ENCODE results near the gene UBE2I.
A peak's percentile ranks its signal among the peaks of the same experiment; 100 is the strongest.

Gene UBE2I

DNA sequence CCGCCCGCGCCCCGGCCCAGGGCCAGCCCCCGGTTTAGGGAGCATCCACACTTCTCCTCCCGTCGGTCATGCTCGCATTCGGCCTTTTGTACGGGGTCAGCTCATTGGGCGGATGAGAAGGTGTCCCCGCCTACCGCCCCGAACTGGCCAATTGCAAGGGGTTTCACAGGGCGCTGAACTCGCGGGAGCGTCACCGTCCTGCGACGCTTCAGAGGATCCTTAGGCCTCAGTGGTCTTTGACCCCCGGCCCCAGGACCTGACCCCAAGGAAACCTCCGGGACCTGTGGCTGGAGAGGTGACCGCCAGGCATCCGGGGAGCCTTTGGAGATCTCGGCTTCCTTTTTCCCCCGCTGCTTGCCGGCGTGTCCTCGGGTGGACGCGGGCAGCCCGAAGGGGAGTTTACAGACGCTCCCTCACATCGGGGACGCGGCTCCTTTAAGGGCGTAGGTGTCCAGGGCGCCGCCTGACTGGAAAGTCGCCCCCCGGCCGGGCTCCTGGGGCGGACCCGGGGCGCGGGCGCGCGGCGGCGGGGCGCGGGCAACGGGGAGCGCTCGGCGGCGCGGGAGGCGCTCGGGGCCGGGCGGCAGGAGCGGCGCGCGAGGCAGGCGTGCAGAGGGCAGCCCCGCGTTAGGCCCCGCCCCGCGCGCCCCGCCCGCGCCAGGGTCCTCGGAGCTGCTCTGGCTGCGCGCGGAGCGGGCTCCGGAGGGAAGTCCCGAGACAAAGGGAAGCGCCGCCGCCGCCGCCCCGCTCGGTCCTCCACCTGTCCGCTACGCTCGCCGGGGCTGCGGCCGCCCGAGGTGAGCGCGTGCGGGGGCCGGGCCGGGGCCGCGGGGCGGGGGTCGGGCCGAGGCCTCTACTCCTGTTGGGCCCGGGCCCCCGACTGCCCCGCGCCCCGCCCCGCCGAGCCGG, at the start of gene UBE2I (continued):
- TF ChIP-seq ZNF580 (tag by site-specific recombination; IDR thresholded peaks at IDR 0.05): peak; percentile 85; the same call in 1 of the 2 replicates
- no peak for TF ChIP-seq BCL6B (tag by site-specific recombination; IDR thresholded peaks at IDR 0.05)
- peak; percentile 62; the same call in 1 of the 2 replicates for TF ChIP-seq ZFP37 (tag by site-specific recombination; IDR thresholded peaks at IDR 0.05)
- TF ChIP-seq ZNF157 (tag by site-specific recombination; IDR thresholded peaks at IDR 0.05): no peak
- TF ChIP-seq SP7 (tag by site-specific recombination; IDR thresholded peaks at IDR 0.05): peak; percentile 93
- peak; percentile 97 for TF ChIP-seq KLF17 (tag by site-specific recombination; IDR thresholded peaks at IDR 0.05)
- TF ChIP-seq ZNF621 (tag by site-specific recombination; IDR thresholded peaks at IDR 0.05): no peak
- no peak for TF ChIP-seq ZNF169 (tag by site-specific recombination; IDR thresholded peaks at IDR 0.05)
- peak; percentile 62 for TF ChIP-seq ZNF843 (tag by site-specific recombination; IDR thresholded peaks at IDR 0.05)
- no peak; the same call in 1 of the 2 replicates for TF ChIP-seq GLIS1 (tag by site-specific recombination; IDR thresholded peaks at IDR 0.05)
- no peak for TF ChIP-seq ZBTB44 (tag by site-specific recombination; IDR thresholded peaks at IDR 0.05)
- TF ChIP-seq ZNF10 (tag by site-specific recombination; IDR thresholded peaks at IDR 0.05): peak; percentile 76; the same call in 1 of the 2 replicates
- no peak for TF ChIP-seq ZNF488 (tag by site-specific recombination; IDR thresholded peaks at IDR 0.05)
- TF ChIP-seq ZNF174 (tag by site-specific recombination; IDR thresholded peaks at IDR 0.05): no peak
- peak; percentile 95 for TF ChIP-seq ZNF335 (tag by site-specific recombination; conservative IDR thresholded peaks at IDR 0.05)
- TF ChIP-seq, protein P1, sequence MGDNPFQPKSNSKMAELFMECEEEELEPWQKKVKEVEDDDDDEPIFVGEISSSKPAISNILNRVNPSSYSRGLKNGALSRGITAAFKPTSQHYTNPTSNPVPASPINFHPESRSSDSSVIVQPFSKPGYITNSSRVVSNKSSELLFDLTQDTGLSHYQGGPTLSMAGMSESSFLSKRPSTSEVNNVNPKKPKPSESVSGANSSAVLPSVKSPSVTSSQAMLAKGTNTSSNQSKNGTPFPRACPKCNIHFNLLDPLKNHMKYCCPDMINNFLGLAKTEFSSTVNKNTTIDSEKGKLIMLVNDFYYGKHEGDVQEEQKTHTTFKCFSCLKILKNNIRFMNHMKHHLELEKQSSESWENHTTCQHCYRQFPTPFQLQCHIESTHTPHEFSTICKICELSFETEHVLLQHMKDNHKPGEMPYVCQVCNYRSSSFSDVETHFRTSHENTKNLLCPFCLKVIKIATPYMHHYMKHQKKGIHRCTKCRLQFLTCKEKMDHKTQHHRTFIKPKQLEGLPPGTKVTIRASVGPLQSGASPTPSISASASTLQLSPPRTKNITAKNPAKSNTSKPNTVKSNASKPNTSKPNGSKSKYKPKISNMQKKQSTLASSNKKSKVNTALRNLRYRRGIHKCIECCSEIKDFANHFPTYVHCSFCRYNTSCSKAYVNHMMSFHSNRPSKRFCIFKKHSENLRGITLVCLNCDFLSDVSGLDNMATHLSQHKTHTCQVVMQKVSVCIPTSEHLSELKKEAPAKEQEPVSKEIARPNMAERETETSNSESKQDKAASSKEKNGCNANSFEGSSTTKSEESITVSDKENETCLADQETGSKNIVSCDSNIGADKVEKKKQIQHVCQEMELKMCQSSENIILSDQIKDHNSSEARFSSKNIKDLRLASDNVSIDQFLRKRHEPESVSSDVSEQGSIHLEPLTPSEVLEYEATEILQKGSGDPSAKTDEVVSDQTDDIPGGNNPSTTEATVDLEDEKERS (tag by site-specific recombination; IDR thresholded peaks at IDR 0.05): no peak
- TF ChIP-seq ZNF768 (tag by site-specific recombination; IDR thresholded peaks at IDR 0.05): no peak
- TF ChIP-seq PRDM10 (tag by site-specific recombination; IDR thresholded peaks at IDR 0.05): no peak
- peak; percentile 96 for TF ChIP-seq ZNF2 (tag by site-specific recombination; IDR thresholded peaks at IDR 0.05)
- no peak for TF ChIP-seq ZNF423 (tag by site-specific recombination; IDR thresholded peaks at IDR 0.05)
- no peak for TF ChIP-seq ZNF704 (tag by site-specific recombination; IDR thresholded peaks at IDR 0.05)
- peak; percentile 67; the same call in 1 of the 2 replicates for TF ChIP-seq ZNF121 (tag by site-specific recombination; IDR thresholded peaks at IDR 0.05)
- TF ChIP-seq ZBTB17 (tag by site-specific recombination; IDR thresholded peaks at IDR 0.05): peak; percentile 86
- no peak for TF ChIP-seq REPIN1 (tag by site-specific recombination; IDR thresholded peaks at IDR 0.05; ENCODE audit: low read depth)
- TF ChIP-seq GLIS2 (tag by site-specific recombination; IDR thresholded peaks at IDR 0.05): peak; percentile 4; the same call in 1 of the 2 replicates
- TF ChIP-seq KLF7 (tag by site-specific recombination; IDR thresholded peaks at IDR 0.05; ENCODE audit: borderline replicate concordance): peak; percentile 94

Measured in HEK293 (cell line).